ENCODE results near the gene TMEM182.

DNA sequence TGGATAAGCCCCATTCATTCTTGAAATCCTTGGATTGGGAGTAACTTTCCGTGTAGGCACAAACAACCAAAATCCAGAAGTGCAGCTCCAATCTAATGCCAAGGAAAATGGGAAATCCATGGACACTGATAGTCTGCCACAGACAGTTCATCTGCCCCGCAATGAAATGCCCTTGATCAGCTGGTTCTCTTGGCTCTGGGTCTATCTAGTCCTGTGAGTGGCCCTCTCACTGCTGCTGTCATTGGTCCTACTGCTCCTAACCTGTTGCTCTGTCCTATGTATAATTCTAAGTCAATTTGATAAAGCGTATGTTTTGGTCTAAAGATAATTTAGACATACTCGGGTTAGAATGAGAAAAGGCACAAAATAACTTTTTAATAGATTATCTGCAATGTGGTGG, 13.7 kb upstream of the TMEM182 start:
- TF ChIP-seq CTCF (conservative IDR thresholded peaks at IDR 0.05 in 1 of 2, IDR thresholded peaks at IDR 0.05 in 1 of 2; ENCODE audit: low read depth in 1 of 2, low read length in 2 of 2) = no peak
- no peak for TF ChIP-seq EZH2 (IDR thresholded peaks at IDR 0.05; ENCODE audit: low read length, missing control alignments)
